Measurements from ENCODE around the gene OST4. TPM values are rescaled to one million over a fixed set of nuclear protein-coding genes. Genes with fewer than 3 reads are reported as not detected.
"Not testable (repeated sequence)": the region's sequence is repeated elsewhere in the genome, so short reads cannot be mapped to it uniquely, and the experiment has no call there.

OST4 gene
- 322 and 332 TPM in 2 replicates for total RNA-seq

DNA sequence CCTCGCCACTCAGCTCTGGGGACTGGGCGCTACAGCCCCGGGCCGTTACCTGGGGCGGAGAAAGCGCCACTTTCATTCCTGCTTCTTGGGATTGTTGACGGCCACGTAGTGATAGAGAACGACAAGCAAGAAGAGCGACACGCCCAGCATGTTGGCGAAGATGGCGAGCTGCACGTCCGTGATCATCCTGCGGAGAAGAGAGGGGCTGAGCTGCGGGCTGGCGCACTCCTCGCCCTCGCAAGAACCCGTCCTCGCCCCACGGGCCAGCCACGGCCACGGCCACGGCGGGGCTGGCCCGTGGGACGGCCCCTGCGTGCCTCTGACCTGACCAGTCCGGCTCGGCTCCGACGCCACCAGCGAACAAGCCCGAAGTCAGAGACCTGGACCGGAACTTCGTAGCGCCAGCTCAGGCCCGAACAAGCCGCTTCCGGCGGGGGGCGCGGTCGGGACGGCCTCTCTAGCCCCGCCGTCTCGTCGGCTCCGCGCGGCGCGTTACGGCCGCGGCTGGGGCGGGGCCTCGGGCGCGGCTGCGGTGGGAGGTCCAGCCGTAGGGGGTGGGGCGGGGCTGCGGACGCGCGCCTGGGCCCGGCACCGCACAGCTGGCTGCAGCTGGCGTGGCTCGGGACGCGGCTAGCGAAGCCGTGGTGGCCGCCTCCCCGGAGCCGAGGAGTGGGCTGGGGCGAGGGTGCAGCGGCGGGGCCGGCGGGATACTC is at the start of gene OST4:
Gene OST4, minus strand, starts transcription at position 378 of the 713 bp plus-strand sequence.
- Mint-ChIP-seq H3K27ac (peak within 1 kb of the TSS; percentile 98), H3K4me3 (peak within 1 kb of the TSS; percentile 99), H3K9me3 (no peaks in the 10 kb centered on the region), H3K4me1 (ENCODE audit: low read depth) (peaks cover 84% of the 10 kb centered on the region), H3K36me3 (ENCODE audit: low read depth) (peaks cover 33% of the 10 kb centered on the region), H3K27me3 (ENCODE audit: insufficient read depth) (peaks cover 2% of the 10 kb centered on the region)
- DNase-seq (ENCODE audit: low spot score) = peak; percentile 91
- intact Hi-C loops (cut with micrococcal nuclease) = loop anchor here (1.0 to 5.0 kb wide), 9 partner anchors 10 to 356 kb away; partner anchors contain the start of genes AGBL5, ATRAID, GTF3C2 and KHK

DNA sequence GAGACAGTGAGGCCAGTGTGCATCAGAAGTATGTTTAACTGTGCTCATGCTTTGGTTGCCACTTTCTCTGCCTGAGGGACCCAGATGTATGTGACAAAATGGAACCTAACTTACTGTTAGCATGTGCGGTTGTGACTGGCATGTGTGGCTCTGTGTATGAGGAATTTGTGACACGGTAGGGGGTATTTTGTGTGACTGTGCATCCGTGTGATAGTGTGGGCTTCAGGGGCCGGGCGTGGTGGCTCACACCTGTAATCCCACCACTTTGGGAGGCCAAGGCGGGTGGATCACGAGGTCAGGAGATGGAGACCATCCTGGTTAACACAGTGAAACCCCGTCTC is 47.8 kb upstream of the OST4 start:
- not testable (repeated sequence) for DNase-seq (ENCODE audit: low spot score); H3K27ac Mint-ChIP-seq; H3K9me3 Mint-ChIP-seq; H3K36me3 Mint-ChIP-seq (ENCODE audit: low read depth)
- intact Hi-C loops (cut with micrococcal nuclease) = loop anchor here (1.0 kb wide), 1 partner anchor 15 kb away; the partner anchor contains the start of gene PREB
- peak overlapping the region; percentile 81 for H3K4me3 Mint-ChIP-seq
- H3K4me1 Mint-ChIP-seq (ENCODE audit: low read depth) = peaks cover 18% of the 10 kb centered on the region
- peaks cover 42% of the 10 kb centered on the region for H3K27me3 Mint-ChIP-seq (ENCODE audit: insufficient read depth)

DNA sequence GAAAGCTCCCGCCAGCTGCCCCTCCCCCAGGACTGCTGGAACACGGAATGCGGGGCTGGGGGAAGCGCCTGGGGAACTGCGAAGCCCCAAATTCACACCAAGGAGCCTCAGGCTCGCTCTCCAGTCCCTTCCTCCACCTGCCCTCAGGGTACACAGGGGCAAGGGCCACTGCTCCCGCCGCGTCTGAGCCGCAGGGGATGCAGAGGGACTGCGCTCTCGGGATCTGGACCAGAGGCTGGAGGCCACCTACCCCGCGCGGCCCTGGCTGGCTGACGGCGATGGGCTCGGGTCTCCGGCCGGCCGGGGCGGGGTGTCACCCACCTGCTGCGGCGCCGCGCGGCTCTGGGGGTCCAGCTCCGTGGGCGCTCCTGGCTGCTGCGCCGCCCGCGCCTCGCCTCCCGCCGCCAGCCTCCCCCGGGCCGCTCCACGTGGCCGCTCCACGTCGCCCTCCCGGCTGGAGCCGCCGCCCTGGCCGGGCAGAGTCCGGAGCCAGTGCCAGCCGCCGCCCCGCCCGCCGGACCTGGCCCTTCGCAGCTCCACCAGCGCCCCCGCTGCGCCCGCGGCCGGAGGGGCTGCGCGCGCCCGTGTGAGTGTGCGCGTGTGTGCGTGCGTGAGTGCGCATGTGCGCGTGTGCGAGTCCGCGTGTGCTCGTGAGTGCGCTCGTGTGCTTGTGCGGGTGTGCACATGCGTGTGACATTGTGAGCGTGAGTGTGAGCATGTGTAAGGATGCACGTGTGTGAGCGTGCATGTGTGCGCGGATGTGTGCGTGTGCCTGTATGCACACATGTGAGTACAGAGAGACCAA is 47.3 kb upstream of the OST4 start, which contains the start of gene CGREF1:
Gene CGREF1, minus strand, starts transcription at position 604 of the 805 bp plus-strand sequence. CDS start 14,762 bp downstream, outside the sequence.
- Mint-ChIP-seq H3K4me3 (peak within 1 kb of the TSS; percentile 81), H3K36me3 (ENCODE audit: low read depth) (no peaks in the 10 kb centered on the region), H3K4me1 (ENCODE audit: low read depth) (peaks cover 18% of the 10 kb centered on the region), H3K27ac (peak within 1 kb of the TSS; percentile 31), H3K27me3 (ENCODE audit: insufficient read depth) (peaks cover 42% of the 10 kb centered on the region), H3K9me3 (no peaks in the 10 kb centered on the region)
- intact Hi-C loops (cut with micrococcal nuclease) = loop anchor here (1.0 kb wide), 1 partner anchor 16 kb away; the partner anchor contains the start of gene PREB
- no peak for DNase-seq (ENCODE audit: low spot score)

DNA sequence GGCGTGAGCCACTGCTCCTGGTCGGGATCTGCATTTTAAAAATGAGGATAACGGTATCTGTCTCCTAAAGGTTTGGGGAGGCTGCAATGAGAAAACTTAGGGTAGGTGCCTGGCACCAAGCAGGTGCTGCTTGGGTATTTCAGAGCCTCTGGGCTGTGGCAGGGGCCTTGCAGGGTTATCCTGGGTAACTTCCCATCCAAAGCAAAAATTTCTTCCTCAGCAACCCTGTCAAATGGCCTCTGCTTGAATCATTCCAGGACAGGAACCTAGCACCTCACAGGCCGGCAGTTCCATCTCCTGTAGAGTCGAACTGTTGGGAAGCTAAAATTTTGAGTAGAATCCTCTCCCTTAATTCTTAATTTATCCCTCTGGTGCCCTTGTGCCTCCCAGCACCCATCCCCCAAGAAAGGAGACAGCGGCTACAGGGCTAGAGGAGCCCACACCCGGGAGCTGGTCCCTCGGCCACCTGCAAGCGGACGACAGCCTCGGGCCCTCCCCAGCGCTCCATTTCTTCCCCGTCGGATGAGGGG is 46.6 kb upstream of the OST4 start:
- intact Hi-C loops (cut with micrococcal nuclease) = no loop called here
- H3K4me1 Mint-ChIP-seq (ENCODE audit: low read depth) = peaks cover 14% of the 10 kb centered on the region
- peak overlapping the region; percentile 73 for H3K4me3 Mint-ChIP-seq

DNA sequence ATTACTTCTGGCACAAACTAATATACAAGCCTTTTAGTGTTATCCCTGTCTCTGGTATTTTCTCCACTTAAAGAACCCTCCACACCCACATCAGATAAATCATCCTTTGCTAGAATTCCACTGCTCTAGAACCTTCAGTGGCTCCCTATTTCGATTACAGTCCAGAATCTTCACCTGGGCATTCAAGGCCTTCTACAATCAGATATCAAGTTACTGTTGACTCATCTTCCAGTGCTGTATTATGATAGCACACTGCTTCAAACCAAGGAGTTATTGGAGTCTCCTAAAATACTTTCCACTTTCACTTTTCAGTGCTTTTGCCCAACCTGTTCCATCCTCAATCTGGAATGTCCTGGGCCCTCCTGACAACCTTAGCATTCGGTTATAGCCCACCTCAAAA is 44.1 kb upstream of the OST4 start:
- Mint-ChIP-seq H3K9me3 (no peaks in the 10 kb centered on the region), H3K36me3 (ENCODE audit: low read depth) (no peaks in the 10 kb centered on the region), H3K27me3 (ENCODE audit: insufficient read depth) (peaks cover 25% of the 10 kb centered on the region), H3K4me1 (ENCODE audit: low read depth) (peaks cover 11% of the 10 kb centered on the region), H3K27ac (no peak overlapping the region), H3K4me3 (no peak overlapping the region)
- intact Hi-C loops (cut with micrococcal nuclease) = no loop called here
- no peak for DNase-seq (ENCODE audit: low spot score)

More for the DNA sequence above, 46.6 kb upstream of the OST4 start:
- Mint-ChIP-seq H3K36me3 (ENCODE audit: low read depth) (no peaks in the 10 kb centered on the region), H3K27me3 (ENCODE audit: insufficient read depth) (peaks cover 38% of the 10 kb centered on the region), H3K9me3 (no peaks in the 10 kb centered on the region), H3K27ac (no peak overlapping the region)
- DNase-seq (ENCODE audit: low spot score) = no peak

DNA sequence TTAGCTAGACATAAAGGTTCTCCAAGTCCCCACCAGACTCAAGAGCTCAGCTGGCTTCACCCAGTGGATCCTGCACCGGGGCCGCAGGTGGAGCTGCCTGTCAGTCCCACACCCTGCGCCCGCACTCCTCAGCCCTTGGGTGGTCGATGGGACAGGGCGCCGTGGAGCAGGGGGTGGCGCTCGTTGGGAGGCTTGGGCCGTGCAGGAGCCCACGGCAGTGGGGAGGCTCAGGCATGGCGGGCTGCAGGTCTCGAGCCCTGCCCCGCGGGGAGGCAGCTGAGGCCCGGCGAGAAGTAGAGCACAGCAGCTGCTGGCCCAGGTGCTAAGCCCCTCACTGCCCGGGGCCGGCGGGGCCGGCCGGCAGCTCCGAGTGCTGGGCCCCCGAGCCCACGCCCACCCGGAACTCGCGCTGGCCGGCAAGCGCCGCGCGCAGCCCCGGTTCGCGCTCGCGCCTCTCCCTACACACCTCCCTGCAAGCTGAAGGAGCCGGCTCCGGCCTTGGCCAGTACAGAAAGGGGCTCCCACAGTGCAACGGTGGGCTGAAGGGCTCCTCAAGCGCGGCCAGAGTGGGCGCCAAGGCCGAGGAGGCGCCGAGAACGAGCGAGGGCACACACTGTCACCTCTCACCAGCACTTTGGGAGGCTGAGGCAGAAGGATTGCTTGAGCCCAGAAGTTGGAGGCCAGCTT is 40.1 kb upstream of the OST4 start:
- H3K36me3 Mint-ChIP-seq (ENCODE audit: low read depth); DNase-seq (ENCODE audit: low spot score); H3K27ac Mint-ChIP-seq; H3K27me3 Mint-ChIP-seq (ENCODE audit: insufficient read depth); intact Hi-C loops (cut with micrococcal nuclease); H3K9me3 Mint-ChIP-seq; H3K4me3 Mint-ChIP-seq; H3K4me1 Mint-ChIP-seq (ENCODE audit: low read depth): not testable (repeated sequence)

DNA sequence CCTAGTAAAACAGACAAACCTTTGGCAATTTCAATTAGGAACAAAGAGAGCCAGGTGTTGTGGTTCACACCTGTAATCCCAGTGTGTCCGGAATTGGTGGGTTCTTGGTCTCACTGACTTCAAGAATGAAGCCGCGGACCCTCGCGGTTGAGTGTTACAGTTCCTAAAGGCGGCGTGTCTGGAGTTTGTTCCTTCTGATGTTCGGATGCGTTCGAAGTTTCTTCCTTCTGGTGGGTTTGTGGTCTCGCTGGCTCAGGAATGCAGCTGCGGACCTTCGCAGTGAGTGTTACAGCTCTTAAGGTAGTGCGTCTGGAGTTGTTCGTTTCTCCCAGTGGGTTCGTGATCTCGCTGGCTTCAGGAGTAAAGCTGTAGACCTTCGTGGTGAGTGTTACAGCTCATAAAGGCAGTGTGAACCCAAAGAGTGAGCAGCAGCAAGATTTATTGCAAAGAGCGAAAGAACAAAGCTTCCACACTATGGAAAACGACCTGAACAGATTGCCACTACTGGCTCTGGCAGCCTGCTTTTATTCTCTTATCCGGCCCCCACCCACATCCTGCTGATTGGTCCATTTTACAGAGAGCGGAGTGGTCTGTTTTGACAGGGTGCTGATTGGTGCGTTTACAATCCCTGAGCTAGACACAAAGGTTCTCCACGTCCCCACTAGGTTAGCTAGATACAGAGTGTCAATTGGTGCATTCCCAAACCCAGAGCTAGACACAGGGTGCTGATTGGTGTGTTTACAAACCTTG is 39.3 kb upstream of the OST4 start:
- H3K4me1 Mint-ChIP-seq (ENCODE audit: low read depth); H3K4me3 Mint-ChIP-seq; H3K9me3 Mint-ChIP-seq; H3K36me3 Mint-ChIP-seq (ENCODE audit: low read depth); H3K27me3 Mint-ChIP-seq (ENCODE audit: insufficient read depth); DNase-seq (ENCODE audit: low spot score); H3K27ac Mint-ChIP-seq; intact Hi-C loops (cut with micrococcal nuclease): not testable (repeated sequence)

DNA sequence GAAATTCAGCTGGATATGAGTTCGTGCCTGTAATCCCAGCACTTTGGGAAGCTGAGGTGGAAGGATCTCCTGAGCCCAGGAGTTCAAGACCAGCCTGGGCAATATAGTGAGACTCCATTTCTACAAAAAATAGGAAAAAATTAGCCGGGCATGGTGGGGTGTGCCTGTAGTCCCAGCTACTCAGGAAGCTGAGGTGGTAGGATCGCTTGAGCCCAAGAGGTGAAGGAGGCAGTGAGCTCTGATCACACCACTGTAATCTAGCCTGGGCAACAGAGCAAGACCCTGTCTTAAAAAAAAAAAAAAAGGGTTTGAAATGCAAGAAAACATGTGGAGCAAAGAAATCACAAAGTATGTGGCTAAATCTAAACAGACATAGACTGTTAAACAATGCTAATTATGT is 37.6 kb upstream of the OST4 start:
- intact Hi-C loops (cut with micrococcal nuclease) = no loop called here
- Mint-ChIP-seq H3K9me3 (no peaks in the 10 kb centered on the region), H3K36me3 (ENCODE audit: low read depth) (no peaks in the 10 kb centered on the region), H3K4me1 (ENCODE audit: low read depth) (no peaks in the 10 kb centered on the region), H3K27me3 (ENCODE audit: insufficient read depth) (peaks cover 9% of the 10 kb centered on the region), H3K27ac (no peak overlapping the region), H3K4me3 (no peak overlapping the region)
- DNase-seq (ENCODE audit: low spot score) = no peak

DNA sequence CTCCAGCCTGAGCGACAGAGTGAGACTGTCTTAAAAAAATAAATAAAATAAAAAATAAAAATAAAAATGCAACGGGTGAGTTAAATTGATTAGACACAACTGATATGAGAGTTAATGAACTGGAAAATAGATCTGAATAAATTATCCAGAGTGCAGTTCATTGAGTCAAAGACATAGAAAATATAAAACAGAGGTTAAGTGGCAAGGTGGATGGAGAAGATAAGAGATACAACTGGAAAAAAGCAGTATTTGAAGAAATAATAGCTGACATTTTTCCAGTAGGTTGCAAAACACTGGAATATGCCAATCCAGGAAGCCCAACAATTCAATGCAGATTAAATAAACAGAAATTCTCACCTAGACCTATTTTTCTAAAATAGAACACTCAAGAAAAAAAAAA is 36.8 kb upstream of the OST4 start:
- Mint-ChIP-seq H3K4me1 (ENCODE audit: low read depth) (no peaks in the 10 kb centered on the region), H3K27ac (no peak overlapping the region), H3K36me3 (ENCODE audit: low read depth) (no peaks in the 10 kb centered on the region), H3K4me3 (no peak overlapping the region), H3K9me3 (no peaks in the 10 kb centered on the region), H3K27me3 (ENCODE audit: insufficient read depth) (peaks cover 9% of the 10 kb centered on the region)
- intact Hi-C loops (cut with micrococcal nuclease) = no loop called here
- DNase-seq (ENCODE audit: low spot score) = no peak

DNA sequence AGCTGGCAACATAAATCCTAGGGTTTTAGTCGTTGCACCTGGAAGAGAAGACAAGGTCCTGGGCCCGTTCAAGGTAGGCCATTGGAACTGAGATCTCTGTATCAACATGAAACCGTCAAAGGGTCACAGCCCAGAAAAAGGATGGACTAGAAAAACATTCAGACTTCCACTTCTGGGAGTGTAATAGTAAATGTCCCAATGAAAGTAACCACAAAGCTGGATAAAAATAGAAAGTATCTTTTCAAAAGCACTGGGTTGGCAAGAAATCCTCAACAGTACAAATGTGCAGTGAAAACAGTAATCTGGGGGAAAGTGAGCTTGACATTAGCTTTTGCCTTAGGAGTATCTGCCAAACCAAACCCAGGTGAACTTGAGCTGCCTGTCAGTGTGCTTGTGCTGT is 34.5 kb upstream of the OST4 start:
- Mint-ChIP-seq H3K36me3 (ENCODE audit: low read depth) (no peaks in the 10 kb centered on the region), H3K27ac (no peak overlapping the region), H3K4me1 (ENCODE audit: low read depth) (no peaks in the 10 kb centered on the region), H3K4me3 (no peak overlapping the region), H3K27me3 (ENCODE audit: insufficient read depth) (peaks cover 7% of the 10 kb centered on the region), H3K9me3 (no peaks in the 10 kb centered on the region)
- no peak for DNase-seq (ENCODE audit: low spot score)
- intact Hi-C loops (cut with micrococcal nuclease) = no loop called here

DNA sequence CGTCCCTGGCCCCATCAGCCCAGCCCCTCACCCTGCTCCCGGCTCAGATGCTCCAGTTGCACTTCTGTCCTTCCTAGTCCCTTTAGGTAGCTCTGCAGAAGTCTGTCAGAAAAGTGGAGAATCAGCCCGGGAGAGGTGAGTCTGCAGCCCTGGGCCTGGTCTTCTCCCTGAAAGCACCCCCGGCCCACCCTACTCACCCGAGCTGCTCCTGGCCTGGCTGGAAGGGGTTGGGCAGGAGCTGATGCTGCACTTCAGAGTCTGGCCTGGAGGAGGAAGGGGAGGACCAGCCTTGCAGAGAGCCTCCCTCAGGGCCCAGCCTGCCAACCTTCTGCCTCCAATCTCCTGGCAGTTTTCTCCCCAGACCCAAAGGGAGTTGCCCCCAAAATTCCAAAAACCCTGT is 30.9 kb upstream of the OST4 start:
- H3K27me3 Mint-ChIP-seq (ENCODE audit: insufficient read depth) = peaks cover 2% of the 10 kb centered on the region
- H3K27ac Mint-ChIP-seq = no peak overlapping the region
- no peak overlapping the region for H3K4me3 Mint-ChIP-seq
- DNase-seq (ENCODE audit: low spot score) = no peak
- H3K36me3 Mint-ChIP-seq (ENCODE audit: low read depth) = no peaks in the 10 kb centered on the region
- intact Hi-C loops (cut with micrococcal nuclease) = no loop called here
- H3K4me1 Mint-ChIP-seq (ENCODE audit: low read depth) = no peaks in the 10 kb centered on the region
- no peaks in the 10 kb centered on the region for H3K9me3 Mint-ChIP-seq

DNA sequence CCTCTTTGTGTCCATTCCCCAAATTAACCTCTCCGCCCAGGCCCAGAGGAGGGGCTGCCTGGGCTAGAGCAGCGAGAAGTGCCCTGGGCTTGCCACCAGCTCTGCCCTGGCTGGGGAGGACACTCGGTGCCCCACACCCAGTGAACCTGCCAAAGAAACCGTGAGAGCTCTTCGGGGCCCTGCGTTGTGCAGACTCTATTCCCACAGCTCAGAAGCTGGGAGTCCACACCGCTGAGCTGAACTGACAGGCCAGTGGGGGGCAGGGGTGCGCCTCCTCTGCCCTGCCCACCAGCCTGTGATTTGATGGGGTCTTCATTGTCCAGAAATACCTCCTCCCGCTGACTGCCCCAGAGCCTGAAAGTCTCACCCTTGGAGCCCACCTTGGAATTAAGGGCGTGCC is 28.6 kb upstream of the OST4 start:
- Mint-ChIP-seq H3K4me3 (no peak overlapping the region), H3K27ac (no peak overlapping the region), H3K4me1 (ENCODE audit: low read depth) (peaks cover 16% of the 10 kb centered on the region), H3K27me3 (ENCODE audit: insufficient read depth) (peaks cover under 1% of the 10 kb centered on the region), H3K9me3 (no peaks in the 10 kb centered on the region), H3K36me3 (ENCODE audit: low read depth) (no peaks in the 10 kb centered on the region)
- intact Hi-C loops (cut with micrococcal nuclease) = no loop called here
- DNase-seq (ENCODE audit: low spot score) = no peak
